Uterus (tissue), 2 donors: ENCODE measurements around the gene CSF1R.

ENCODE experiments used
- POLR2A ChIP-seq, 2 donors: fragments of 450-650 bp; IDR thresholded peaks; one replicate each; pipeline ENCODE4 v1.6.1; 2016; ENCODE audit warnings: antibody characterized with exemption in 2 of 2, mild to moderate bottlenecking in 1 of 2, moderate library complexity in 1 of 2
- TF ChIP-seq, protein P1 (sequence below), 4 experiments: fragments of 200-600 bp in 2 of 4; fragments of 450-650 bp in 2 of 4; sonication (generic) in 2 of 4; IDR thresholded peaks; one replicate each; pipeline ENCODE4 v1.5.1; 2016 to 2019; ENCODE audit warnings: antibody characterized with exemption in 4 of 4, mild to moderate bottlenecking in 2 of 4, moderate library complexity in 1 of 4

GRCh38 chr5:150065346-150065745 lies 21.0 kb downstream of the CSF1R start:
- TF ChIP-seq, protein P1, sequence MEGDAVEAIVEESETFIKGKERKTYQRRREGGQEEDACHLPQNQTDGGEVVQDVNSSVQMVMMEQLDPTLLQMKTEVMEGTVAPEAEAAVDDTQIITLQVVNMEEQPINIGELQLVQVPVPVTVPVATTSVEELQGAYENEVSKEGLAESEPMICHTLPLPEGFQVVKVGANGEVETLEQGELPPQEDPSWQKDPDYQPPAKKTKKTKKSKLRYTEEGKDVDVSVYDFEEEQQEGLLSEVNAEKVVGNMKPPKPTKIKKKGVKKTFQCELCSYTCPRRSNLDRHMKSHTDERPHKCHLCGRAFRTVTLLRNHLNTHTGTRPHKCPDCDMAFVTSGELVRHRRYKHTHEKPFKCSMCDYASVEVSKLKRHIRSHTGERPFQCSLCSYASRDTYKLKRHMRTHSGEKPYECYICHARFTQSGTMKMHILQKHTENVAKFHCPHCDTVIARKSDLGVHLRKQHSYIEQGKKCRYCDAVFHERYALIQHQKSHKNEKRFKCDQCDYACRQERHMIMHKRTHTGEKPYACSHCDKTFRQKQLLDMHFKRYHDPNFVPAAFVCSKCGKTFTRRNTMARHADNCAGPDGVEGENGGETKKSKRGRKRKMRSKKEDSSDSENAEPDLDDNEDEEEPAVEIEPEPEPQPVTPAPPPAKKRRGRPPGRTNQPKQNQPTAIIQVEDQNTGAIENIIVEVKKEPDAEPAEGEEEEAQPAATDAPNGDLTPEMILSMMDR (IDR thresholded peaks at IDR 0.05) = no peak
- TF ChIP-seq POLR2A (IDR thresholded peaks at IDR 0.05) = no peak
